AG08395 (cell line): ENCODE results near the gene HOXC11.

ENCODE experiments used
- DNase-seq: peaks from one replicate; pipeline ENCODE4 v3.0.0; 2012; ENCODE audit warnings: mixed read lengths, low spot score

The HOXC11 gene

GRCh38 chr12:54021432-54022013 is 48.6 kb downstream of the HOXC11 start:
- DNase-seq: no peak

DNA sequence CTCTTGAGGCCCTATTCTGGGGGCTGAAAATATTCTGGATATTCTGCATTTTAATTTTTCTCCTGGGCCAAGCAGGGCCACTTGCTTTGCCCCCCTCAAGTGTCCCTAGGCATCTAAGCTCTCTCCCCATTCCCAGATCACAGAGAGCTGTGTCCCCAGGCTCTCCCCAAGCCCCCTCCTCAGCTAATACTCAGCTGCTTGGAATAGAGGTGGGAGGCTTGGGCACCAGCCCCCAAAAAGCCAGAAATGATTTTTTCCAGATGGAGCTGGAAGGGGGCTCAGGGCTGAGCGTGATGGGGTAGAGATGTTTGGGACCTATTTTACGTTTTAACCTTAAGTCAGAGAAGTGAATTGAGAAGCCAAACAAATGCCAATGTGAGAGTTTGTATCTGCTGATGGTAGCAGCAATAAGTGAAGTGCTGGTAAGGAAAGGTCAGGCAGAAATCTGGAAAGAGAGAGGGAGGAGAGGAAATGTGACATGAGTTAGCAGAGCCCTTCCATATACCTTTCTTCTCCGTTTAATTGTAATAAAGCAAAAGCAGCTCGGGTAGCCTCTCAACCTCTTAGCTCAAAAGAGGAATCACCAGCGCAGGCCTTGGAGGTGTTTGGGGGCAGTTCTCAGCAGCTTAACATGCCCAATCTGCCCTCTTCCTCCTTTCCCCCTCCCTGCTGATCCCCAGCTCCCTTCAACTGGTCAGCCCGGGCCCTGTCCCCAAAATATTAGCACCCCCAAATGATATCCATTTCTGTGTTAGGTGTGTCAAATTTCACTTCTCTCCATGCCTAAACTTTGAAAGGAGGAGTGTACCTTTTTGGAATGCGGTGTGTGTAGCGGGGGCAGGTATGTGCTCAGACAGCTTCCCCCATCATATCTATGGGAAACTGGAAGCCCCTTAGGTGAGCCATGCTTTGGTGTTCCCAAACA is 50.3 kb downstream of the HOXC11 start:
- DNase-seq: no peak

GRCh38 chr12:54024127-54024526 is 51.2 kb downstream of the HOXC11 start:
- no peak for DNase-seq

- DNase-seq: no peak
Measured at GRCh38 chr12:54024581-54025305, 51.8 kb downstream of the HOXC11 start.

GRCh38 chr12:54025499-54026405 is 52.8 kb downstream of the HOXC11 start:
- no peak for DNase-seq

GRCh38 chr12:54026640-54027441 is 53.9 kb downstream of the HOXC11 start:
- DNase-seq: no peak
